Memory B cell (primary cell): Measurements from ENCODE around the gene CORT.
A peak's percentile ranks its signal among the peaks of the same experiment; 100 is the strongest.

Experiments used
- ATAC-seq: fragments of 150-1000 bp; cut with Tn5 transposase; 2 replicates; pipeline ENCODE4 v1.10.0; 2021; ENCODE audit warnings: low read depth, mild to moderate bottlenecking, moderate library complexity
- DNase-seq, 2 donors: peaks; one replicate each; pipeline ENCODE4 v3.0.0; 2022; ENCODE audit warnings: low spot score in 2 of 2
- H3K27ac Mint-ChIP-seq: one replicate; pipeline ENCODE4 v1.8.0; 2022; ENCODE audit warnings: mild to moderate bottlenecking, moderate library complexity, mixed read lengths
- H3K27me3 Mint-ChIP-seq: one replicate; pipeline ENCODE4 v1.8.0; 2022; ENCODE audit warnings: mixed read lengths
- H3K36me3 Mint-ChIP-seq: one replicate; pipeline ENCODE4 v1.8.0; 2022; ENCODE audit warnings: mild to moderate bottlenecking, mixed read lengths
- H3K4me1 Mint-ChIP-seq: one replicate; pipeline ENCODE4 v1.8.0; 2022; ENCODE audit warnings: mixed read lengths
- H3K4me3 Mint-ChIP-seq: one replicate; pipeline ENCODE4 v1.8.0; 2022; ENCODE audit warnings: mild to moderate bottlenecking, moderate library complexity, mixed read lengths
- H3K9me3 Mint-ChIP-seq: one replicate; pipeline ENCODE4 v1.8.0; 2022; ENCODE audit warnings: mixed read lengths

CORT gene

DNA sequence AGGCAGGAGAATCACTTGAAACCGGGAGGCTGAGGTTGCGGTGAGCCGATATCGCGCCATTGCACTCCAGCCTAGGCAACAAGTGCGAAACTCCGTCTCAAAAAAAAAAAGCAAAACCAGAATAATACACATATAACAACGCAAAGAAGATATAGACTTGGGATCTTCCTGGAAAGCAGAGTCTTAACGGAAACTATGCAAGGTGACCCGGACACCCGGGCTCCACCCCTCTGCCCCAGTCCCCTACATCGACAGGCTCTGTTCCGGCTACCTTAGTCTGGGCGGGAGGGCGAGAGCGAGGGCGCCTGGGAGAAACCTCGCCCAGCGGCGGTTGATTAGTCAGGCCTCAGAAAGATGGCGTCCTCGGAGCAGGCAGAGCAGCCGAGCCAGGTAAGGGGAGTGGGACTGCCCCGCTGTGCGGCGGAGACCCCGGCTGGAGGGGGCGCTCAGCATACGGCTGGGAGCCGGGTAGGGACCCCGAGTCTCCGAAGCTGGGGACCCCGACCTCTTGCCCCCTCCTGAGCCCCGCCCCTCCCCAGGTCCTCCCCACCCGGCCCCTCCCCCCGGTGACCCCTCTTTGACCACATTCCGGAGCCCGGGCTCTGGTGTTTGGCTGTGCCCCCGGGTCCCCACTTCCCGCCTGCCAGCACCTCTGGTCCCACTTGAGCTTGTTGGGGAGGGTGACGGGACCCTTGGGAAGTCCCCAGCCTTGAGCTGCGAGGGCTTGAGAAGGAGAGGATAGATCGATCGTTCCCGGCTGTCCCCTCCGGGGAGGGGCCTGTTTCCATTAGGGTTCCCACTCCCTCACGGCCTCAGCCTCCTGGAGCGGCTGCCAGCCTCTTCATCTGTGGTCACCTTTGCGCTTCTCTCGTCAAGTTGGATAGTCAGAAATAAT, 25.0 kb downstream of the CORT start, which contains the start of gene PEX14:
TSS of gene PEX14 (plus strand) at position 338 of the 895 bp plus-strand sequence. CDS start at position 355, 17 bp downstream.
- H3K9me3 Mint-ChIP-seq, result no peaks in the 10 kb centered on the region
- peak within 1 kb of the TSS; percentile 92 for H3K27ac Mint-ChIP-seq
- no peaks in the 10 kb centered on the region for H3K27me3 Mint-ChIP-seq
- peak; percentile 75 for ATAC-seq
- H3K4me3 Mint-ChIP-seq, result peak within 1 kb of the TSS; percentile 96
- DNase-seq, result peak; percentile 75 to 80
- no peaks in the 10 kb centered on the region for H3K36me3 Mint-ChIP-seq
- H3K4me1 Mint-ChIP-seq, result peaks cover 25% of the 10 kb centered on the region

DNA sequence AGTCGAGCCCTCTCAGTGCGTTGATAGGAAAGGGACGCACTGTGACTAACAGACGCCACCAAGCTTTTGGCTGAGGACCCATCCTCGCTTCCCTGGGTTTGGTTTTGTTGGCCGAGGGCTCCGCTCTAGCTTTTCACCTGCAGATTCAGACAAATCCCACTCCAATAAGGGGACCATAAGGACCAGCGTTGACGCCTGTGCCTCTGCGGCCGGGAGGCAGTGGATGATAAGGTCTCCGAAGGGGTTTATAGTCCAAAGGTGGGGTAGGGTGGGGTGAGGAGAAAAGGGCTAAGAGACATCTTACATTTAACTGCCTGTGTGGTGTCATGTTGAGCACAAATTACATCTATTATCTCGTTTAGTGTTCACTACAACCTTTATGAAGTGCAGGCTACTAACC, 25.7 kb downstream of the CORT start:
- Mint-ChIP-seq H3K27ac (peak overlapping the region; percentile 92), H3K27me3 (no peaks in the 10 kb centered on the region), H3K4me3 (peak overlapping the region; percentile 96), H3K4me1 (peaks cover 25% of the 10 kb centered on the region), H3K36me3 (no peaks in the 10 kb centered on the region), H3K9me3 (no peaks in the 10 kb centered on the region)
- ATAC-seq (no peak), DNase-seq (no peak)

DNA sequence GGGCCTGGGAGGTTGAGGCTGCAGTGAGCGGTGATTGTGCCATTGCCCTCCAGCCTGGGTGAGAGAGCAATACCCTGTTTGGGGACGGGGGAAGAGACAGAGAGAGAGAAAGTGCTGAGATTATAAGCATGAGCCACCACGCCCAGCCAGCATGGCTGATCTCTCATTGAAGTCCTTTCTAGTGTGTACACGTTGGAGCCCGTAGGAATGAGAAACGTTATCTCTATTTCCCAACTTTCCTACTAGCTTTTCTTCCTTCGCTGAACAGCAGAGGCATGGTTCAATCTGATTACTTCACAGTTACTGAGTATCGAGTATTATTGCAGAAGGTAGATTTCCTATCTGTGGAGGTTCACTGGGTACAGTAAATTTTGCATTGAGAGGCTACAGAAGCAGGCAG, 29.5 kb downstream of the CORT start:
- Mint-ChIP-seq H3K4me1 (peaks cover 23% of the 10 kb centered on the region), H3K27me3 (no peaks in the 10 kb centered on the region), H3K4me3 (no peak overlapping the region), H3K9me3 (no peaks in the 10 kb centered on the region), H3K36me3 (peaks cover 2% of the 10 kb centered on the region), H3K27ac (no peak overlapping the region)
- DNase-seq, result no peak
- ATAC-seq, result no peak

DNA sequence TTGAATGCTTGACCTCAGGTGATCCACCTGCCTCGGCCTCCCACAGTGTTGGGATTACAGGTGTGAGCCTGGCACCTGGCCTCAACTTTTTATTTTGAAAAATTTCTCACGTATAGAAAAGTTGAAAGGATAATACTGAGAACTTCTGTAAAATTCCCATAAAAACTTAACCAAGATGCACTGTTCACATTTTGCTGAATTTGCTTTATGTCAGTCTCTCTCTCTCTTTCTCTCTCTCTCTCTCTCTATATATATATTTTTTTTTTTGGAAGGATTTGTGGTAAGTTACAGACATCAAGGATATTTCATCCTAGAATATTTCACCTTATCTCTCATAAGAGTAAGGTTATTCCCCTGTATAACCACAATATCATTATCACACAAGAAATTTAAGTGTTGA, 30.8 kb downstream of the CORT start:
- ATAC-seq (no peak), DNase-seq (no peak)
- no peak overlapping the region for H3K27ac Mint-ChIP-seq
- H3K4me3 Mint-ChIP-seq, result no peak overlapping the region
- H3K4me1 Mint-ChIP-seq, result peaks cover 19% of the 10 kb centered on the region
- H3K36me3 Mint-ChIP-seq, result peaks cover 5% of the 10 kb centered on the region
- H3K9me3 Mint-ChIP-seq, result no peaks in the 10 kb centered on the region
- no peaks in the 10 kb centered on the region for H3K27me3 Mint-ChIP-seq

DNA sequence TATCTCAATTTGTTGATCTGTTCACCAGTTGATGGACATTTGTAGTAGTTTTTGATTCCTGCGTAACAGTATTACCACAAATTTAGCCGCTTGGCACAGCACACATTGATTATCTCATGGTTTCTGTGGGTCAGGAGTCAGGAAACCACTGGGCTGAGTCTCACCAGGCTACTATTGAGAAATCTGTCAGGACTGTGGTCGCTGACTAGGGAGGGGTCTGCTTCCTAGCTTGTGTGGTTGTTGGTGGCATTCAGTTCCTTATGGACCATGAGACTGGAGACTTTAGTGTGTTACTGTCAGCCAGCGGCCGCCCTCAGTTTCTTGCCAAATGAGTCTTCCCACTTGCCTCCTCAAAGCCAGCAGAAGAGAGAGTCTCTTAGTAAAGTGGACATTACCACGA, 34.7 kb downstream of the CORT start:
- Mint-ChIP-seq H3K27me3 (no peaks in the 10 kb centered on the region), H3K36me3 (peaks cover 12% of the 10 kb centered on the region), H3K9me3 (peaks cover 1% of the 10 kb centered on the region), H3K4me1 (peaks cover 10% of the 10 kb centered on the region), H3K4me3 (no peak overlapping the region), H3K27ac (no peak overlapping the region)
- no peak for ATAC-seq
- DNase-seq, result no peak

DNA sequence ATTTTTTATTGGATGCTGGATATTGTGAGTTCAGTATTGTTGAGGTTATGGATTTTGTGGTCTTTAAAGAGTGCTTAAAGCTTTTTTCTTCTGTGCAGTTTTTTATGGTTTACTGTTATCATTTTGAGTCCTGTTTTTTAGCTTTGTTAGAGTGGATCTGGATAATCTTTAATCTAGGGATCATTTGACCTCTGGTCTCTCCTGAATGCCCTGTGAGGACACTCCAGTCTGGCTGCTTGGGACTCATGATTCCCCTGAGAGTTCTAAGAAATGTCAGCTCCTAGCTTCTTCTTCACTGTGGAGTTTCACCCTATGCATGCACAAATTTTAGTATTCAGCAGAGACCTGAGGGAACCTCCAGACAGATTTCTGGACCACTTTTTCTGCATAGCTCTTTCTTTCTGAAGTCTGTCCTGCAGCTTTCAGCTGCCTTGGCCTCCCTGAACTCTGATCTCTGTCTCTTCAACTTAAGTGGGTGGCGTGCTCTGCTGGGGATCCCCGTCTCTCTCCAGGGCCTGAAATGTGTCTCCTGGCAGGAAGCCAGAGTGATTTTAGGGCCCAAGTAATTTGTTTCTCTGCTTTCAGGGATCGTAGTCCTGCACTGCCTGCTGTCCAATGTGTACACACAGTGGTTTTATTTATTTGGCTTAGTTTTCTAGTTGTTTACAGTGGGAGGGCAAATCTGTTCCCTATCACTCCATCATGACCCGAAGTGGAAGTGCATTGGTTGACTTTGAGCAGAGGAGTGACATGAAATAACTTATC, 39.6 kb downstream of the CORT start:
- no peak for DNase-seq
- Mint-ChIP-seq H3K9me3 (peaks cover 1% of the 10 kb centered on the region), H3K36me3 (peaks cover 15% of the 10 kb centered on the region), H3K27ac (no peak overlapping the region), H3K4me3 (no peak overlapping the region), H3K4me1 (peaks cover 19% of the 10 kb centered on the region), H3K27me3 (no peaks in the 10 kb centered on the region)
- ATAC-seq, result no peak

DNA sequence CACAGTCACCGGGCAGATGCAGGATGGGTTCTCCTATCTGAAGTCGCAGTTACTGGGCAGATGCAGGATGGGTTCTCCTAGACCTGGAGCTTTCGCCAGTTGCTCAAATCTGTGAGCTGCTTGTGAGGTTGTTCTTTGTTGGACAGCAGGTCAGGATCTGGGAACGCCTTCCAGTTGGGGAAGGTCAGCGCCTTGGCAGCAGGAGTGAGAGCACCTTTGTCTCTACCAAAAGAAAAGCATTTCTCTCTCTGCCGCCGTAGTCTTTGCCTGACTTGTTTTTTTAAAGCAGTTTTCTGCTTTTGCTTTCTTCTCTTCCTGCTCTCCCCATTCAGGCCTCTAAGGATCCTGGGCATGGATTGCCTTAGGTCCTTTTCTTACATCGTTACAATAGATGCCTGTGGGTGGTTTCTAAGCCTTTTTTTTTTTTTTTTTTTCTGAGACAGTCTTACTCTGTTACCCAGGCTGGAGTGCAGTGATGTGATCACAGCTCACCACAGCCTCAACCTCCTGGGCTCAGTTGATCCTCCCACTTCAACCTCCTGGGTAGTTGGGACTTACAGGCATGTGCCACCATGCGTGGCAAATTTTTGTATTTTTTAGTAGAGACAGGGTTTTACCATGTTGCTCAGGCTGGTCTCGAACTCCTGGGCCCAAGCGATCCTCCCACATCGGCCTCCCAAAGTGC, 40.6 kb downstream of the CORT start:
- Mint-ChIP-seq H3K4me1 (peaks cover 23% of the 10 kb centered on the region), H3K9me3 (peaks cover 1% of the 10 kb centered on the region), H3K36me3 (peaks cover 12% of the 10 kb centered on the region), H3K27ac (no peak overlapping the region), H3K4me3 (no peak overlapping the region), H3K27me3 (no peaks in the 10 kb centered on the region)
- ATAC-seq (no peak), DNase-seq (no peak)

DNA sequence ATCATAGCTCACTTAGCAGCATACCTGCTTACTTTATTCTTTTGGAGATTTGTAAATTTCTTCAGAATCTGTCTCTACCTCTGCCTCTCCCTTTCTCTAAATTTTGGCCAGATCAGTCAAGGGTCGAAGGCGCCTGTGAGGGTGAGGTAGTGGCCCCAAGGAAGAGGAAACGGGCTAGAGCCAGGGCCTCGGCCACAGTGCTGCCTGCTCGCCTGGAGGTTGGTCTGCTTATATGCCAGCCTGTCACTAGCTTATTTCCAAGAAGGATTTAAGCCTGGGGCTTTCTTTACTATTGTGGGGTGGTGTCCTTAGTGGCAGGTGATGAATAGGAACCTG, 44.6 kb downstream of the CORT start:
- Mint-ChIP-seq H3K9me3 (no peaks in the 10 kb centered on the region), H3K27me3 (no peaks in the 10 kb centered on the region), H3K36me3 (peaks cover 12% of the 10 kb centered on the region), H3K27ac (peak overlapping the region; percentile 97), H3K4me3 (peak overlapping the region; percentile 87), H3K4me1 (peaks cover 27% of the 10 kb centered on the region)
- ATAC-seq (no peak), DNase-seq (no peak)

DNA sequence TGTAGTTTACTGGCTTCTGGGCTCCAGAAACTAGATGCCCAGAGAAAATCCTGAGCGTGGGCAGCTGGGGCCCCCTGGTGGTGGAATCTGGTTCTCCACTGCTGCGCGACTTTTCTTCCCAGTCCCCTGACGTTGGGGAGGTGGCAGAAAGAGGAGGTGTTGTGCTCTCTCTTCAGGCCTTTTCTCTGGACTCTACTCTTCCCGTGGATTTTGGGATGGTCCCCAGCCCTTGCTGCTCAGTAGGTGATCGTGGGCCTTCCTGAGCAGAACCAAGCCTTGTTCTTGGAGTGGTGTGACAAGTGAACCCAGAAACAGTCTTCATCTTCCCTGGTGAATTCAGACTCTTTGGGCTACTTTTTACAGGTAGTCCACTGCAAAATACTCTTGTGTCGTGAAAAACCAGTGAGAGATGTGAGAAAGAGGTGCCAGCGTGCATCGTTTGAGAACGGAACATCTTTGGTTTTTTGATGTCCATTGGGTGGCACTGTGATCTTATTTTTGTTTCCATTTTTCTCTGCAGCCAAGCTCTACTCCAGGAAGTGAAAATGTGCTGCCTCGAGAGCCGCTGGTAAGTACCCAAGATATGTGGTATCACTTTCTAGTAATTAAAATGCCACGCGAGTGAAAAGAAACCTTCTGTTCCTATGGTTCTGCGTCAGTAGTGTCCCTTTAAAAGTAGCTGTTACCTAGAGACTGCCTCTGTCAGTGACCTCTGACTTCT, 45.1 kb downstream of the CORT start:
- peak; percentile 89 for ATAC-seq
- peak; percentile 76 to 86 for DNase-seq
- H3K27me3 Mint-ChIP-seq, result no peaks in the 10 kb centered on the region
- no peaks in the 10 kb centered on the region for H3K9me3 Mint-ChIP-seq
- H3K4me1 Mint-ChIP-seq, result peaks cover 22% of the 10 kb centered on the region
- H3K36me3 Mint-ChIP-seq, result peaks cover 7% of the 10 kb centered on the region
- peak overlapping the region; percentile 87 for H3K4me3 Mint-ChIP-seq
- peak overlapping the region; percentile 97 for H3K27ac Mint-ChIP-seq

DNA sequence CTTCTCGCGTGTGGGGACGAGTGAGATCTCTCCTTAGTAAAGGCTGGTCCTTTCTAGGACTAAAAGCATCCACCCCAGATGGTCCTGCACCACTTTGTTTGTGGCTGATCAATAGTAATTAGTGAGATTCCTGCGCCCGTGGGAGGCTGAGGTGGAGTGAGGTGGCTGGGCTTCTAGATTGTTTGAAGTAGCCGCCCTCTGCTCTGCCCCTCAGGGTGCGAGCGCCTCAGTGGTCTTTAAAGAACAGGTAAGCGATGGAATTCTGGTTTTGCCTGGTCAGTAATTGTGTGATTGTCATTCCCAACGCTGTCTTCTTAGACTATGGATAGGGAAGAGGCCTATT, 45.6 kb downstream of the CORT start:
- ATAC-seq, result no peak
- H3K27ac Mint-ChIP-seq, result peak overlapping the region; percentile 97
- H3K9me3 Mint-ChIP-seq, result no peaks in the 10 kb centered on the region
- H3K4me1 Mint-ChIP-seq, result peaks cover 21% of the 10 kb centered on the region
- H3K36me3 Mint-ChIP-seq, result peaks cover 6% of the 10 kb centered on the region
- peak overlapping the region; percentile 87 for H3K4me3 Mint-ChIP-seq
- H3K27me3 Mint-ChIP-seq, result no peaks in the 10 kb centered on the region
- peak in 1 of 2 donors; percentile 22 for DNase-seq

DNA sequence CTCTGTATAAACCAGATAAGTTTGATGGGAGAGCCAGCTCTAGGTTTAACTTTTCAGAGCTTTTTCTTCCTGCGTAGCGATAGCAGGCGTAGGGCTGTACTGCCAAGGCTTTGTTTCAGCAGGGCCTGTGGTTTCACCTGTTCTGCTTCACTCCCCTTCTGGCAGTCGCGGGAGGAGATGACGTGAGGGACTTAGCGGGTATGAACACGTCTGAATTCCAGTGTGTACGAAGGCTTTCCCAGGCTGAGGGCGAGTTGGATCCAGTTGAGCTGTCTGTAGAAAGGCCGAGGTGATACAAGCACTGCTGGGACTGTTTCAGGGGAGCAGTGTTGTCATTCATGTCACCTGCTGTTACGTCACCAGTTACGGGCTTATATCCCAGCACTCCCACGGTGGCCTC, 46.1 kb downstream of the CORT start:
- no peak for DNase-seq
- Mint-ChIP-seq H3K4me1 (peaks cover 21% of the 10 kb centered on the region), H3K4me3 (peak overlapping the region; percentile 27), H3K27ac (peak overlapping the region; percentile 97), H3K36me3 (peaks cover 6% of the 10 kb centered on the region), H3K27me3 (no peaks in the 10 kb centered on the region), H3K9me3 (no peaks in the 10 kb centered on the region)
- ATAC-seq, result peak; percentile 16

DNA sequence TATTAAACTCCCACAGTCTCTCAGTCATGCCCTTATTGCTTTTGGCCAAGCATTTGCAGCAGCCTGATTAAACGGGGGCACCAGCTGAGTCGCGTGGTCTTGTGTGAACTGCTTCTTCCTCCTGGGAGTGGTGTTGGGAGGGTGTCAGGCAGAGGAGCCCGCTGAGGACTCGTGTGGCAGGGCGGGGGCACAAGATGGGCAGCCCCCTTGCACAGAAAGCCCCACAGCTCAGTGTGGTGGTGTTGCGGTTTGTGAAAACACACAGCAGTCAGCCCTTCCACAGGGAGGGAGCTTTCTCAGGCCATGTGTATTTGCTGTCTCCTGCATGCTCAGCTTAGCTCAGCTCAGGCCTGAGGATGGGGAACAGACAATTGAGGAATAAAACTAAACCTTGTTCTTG, 47.3 kb downstream of the CORT start:
- Mint-ChIP-seq H3K36me3 (peaks cover 6% of the 10 kb centered on the region), H3K4me3 (no peak overlapping the region), H3K27me3 (no peaks in the 10 kb centered on the region), H3K27ac (no peak overlapping the region), H3K9me3 (no peaks in the 10 kb centered on the region), H3K4me1 (peaks cover 25% of the 10 kb centered on the region)
- no peak for DNase-seq
- no peak for ATAC-seq

DNA sequence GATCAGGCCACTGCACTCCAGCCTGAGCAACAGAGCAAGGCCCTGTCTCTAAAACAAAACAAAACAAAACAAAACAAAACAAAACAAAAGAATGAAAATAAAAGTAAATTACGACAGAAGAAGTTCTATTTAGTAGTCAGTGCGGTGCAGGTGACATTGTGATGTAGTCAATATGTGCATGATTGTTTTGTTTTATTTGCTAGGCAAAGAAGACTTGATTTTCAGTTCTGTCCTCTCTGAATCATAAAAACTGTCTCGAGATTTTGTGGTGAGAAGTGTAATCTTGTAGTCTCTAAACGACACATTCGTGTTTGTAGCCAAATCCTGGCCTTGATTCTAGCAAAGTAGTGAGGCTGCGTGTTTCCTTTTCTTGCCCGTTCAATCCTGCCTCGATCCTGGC, 48.4 kb downstream of the CORT start:
- H3K4me3 Mint-ChIP-seq, result no peak overlapping the region
- no peak for ATAC-seq
- no peaks in the 10 kb centered on the region for H3K9me3 Mint-ChIP-seq
- H3K4me1 Mint-ChIP-seq, result peaks cover 21% of the 10 kb centered on the region
- no peak for DNase-seq
- peaks cover 6% of the 10 kb centered on the region for H3K36me3 Mint-ChIP-seq
- no peak overlapping the region for H3K27ac Mint-ChIP-seq
- H3K27me3 Mint-ChIP-seq, result no peaks in the 10 kb centered on the region
